Activated CD4-positive, alpha-beta T cell treated with anti-CD3 and anti-CD28 coated beads, Interleukin-10, Interleukin-2, amounts not matched to agents 100 ng/mL and 50 ng/mL, durations not matched to agents 16 hours and 8 hours (primary cell): ENCODE data around the gene KRTAP10-12.

Source experiments
- DNase-seq: peaks from one replicate; pipeline ENCODE4 v3.0.0-alpha.2; 2020

The KRTAP10-12 gene

DNA sequence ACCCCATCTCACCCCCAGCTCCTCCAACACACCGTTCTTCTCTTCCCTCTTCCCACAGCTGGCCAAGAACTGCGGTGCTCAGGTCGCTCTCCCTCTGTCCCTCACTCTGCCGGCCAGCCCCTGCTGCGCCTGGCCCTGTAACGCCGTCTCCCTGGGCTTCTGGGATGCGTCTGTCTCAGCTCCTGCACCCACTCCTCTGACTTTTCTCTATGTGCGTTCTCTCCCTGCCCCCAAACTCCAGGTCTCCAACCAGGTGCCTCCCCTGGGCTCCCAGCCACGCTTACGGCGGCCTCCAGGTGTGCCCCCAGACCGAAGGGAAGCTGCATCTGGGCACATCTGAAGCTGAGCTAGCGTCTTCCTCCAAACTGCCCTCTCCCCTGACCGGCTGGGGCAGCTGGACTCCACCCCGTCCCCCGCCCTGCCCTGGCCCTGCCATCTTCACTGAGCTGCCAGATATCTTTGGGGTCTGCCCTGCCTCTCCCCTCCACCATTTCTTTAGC lies 2.6 kb downstream of the KRTAP10-12 start:
- DNase-seq = no peak

DNA sequence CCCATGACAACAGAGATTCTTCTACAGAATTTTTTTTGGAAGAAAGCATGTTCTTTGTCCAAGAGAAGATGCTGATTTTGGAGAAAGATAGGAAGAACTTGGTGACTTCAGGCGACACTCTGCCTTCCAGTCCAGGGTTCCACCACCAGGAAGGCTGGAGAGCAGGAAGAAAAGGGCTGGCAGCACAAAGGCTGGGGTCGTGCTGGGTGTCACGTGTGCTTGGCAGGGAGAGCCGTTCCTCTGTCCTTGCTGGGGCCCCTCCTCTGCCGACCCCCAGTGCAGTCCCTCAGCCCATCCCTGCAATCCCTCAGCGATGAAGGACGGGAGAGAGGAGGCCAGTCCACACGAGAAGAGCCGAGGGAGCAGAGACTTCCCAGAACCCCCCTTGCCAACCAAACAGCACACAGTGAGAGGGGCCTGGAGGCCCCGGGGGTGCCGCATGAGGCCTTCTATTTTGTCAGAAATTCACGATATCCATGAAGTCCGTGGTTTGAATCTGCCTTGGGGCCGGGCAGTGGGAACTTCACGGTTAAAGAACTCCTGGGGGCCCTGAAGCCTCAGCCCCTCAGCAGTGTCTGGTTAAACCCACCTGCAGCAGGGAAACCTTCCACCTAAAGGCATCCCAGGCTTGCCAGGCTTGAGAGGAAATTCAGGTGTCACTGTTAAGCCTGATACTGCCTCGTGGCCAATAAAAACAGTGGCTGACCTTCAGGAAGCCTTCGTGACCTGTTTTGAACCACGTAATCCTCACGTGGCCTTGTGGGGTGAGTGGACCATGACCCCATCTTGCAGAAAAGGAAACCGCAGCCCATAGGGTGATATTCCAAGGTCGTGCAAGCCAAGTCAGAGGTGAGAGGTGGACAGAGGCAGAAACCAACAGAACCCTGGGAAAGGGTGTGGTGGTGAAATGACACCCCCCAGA lies 3.4 kb downstream of the KRTAP10-12 start:
- no peak for DNase-seq

DNA sequence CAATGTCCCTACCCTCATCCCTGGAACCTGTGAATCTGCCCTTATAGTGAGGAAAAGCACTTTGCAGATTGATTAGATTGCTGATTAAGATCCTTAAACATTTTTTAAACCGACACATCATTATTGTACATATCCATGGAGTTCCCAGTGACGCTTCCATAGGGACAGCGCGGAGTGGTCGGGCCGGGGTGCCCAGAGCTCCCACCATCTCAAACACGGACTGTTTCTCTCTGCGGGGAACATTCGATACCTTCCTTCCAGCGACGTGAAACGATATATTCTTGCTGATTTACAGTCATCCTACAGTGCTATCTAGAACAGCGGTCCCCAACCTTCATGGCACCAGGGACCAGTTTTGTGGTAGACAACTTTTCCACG lies 4.0 kb downstream of the KRTAP10-12 start:
- DNase-seq = no peak

DNA sequence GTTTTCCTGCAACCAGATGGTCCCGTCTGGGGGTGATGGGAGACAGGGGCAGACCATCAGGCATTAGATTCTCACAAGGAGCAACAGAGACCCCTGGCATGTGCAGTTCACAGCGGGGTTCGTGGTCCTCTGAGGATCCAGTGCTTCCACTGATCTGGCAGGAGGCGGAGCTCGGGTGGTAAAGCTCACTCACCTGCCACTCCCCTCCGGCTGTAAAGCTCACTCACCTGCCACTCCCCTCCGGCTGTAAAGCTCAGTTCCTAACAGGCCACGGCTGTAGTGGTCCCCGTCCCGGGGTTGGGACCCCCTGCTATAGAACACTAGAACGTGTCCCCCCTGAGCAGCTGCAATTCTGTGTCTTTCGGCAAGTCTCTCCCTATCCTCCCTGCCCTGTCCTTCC lies 4.6 kb downstream of the KRTAP10-12 start:
- DNase-seq = no peak

DNA sequence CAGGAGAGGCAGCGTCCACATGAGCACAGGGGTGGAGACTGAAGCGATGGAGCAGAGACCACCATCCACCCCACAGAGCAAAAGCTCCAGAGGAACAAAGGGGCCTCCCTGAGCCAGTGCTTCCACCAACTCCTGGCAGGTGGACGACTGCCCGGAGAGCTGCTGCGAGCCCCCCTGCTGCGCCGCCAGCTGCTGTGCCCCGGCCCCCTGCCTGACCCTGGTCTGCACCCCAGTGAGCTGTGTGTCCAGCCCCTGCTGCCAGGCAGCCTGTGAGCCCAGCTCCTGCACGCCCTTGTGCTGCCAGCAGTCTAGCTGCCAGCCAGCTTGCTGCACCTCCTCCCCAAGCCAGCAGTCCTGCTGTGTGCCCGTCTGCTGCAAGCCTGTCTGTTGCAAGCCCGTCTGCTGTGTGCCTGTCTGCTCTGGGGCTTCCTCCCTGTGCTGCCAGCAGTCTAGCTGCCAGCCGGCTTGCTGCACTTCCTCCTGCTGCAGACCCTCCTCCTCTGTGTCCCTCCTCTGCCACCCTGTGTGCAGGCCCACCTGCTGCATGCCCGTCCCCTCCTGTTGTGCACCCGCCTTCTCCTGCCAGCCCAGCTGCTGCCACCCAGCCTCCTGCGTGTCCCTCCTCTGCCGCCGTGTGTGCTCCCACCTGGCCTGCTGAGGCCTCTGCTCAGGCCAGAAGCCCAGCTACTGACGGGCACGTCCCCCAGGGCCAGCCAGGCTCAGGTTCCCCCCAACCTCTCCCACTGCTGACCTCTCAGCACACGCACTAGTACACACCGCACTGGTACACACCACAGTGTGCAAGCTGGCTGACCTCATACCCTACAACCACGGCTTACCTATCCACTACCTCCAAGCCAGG lies 5.4 kb downstream of the KRTAP10-12 start:
- DNase-seq = no peak

DNA sequence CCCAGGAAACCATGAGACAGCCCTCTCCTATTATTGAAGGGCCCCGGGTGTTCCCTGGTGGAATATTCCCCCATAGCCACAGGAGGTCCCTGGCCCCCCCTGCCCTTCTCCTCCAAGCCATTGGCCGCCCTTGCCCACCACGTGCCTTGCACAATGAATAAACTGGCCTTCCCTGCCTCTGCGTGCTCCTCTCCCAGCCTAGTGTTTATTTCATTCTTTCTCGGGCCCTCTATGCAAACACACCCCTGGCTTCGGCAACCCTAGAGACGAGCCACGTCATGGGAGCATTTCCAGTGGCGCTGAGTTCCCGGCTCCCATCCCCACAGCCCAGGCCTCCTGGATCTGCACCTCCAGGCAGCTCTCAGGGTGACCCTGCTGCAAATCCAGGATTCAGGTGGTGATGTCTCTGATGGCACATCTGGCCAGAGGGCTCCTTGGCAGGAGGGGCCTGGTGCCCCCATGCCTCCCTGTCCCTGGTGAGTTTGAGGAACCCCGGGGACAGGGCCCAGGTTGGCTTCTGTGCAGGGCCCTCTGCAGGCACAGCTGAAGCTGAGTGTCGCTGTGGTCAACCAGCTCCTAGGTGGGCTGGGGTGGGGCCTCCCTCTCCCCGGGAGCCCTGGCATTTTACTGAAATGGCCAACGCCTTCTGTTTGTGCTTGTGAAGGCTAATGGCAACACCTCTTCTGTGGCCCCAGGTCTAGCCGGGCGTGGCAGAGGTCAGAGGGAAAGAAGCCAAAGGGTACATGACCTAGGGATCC lies 6.2 kb downstream of the KRTAP10-12 start:
- no peak for DNase-seq

DNA sequence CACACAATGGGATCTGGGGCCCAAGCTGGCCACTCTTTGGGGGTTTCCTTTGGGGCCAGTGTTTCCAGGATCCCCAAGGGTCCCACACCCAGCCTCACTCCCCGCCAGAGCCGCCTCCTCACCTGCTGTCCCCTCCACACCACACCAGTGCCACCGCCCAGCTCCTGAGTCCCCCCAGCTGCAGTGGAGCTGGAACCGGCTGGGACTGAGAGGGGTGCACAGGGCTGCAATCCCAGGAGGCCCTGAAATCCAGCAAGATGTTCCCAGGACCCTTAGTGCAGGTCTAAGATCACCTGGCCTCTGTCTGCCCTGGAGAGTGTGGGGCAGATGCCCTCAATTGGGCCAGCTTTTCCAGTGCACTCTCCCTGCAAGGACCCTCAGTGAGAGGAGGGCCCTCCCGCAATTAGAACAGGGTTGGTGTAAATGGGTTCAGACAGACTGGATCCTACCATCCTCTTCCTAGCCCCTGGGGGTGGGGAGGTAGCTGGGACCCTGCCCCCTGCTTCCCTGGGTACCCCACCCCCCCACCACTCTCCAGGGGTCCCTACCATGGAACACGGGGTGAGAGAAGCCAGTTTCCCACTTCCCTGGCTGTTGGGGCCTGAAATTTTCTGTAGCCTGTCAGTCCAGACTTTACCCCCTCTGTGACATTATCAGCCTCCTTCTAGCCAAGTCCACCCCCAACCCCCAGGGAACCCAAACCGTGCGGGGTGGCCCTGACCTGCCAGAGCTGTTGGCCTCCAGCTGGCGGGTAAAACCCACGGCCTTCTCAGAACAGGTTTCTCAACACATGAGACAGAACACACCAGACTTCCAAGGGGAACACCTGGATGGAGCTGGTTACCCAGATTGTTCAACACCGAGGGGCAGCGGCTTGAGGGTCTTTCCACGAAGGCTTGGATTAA lies 7.0 kb downstream of the KRTAP10-12 start:
- no peak for DNase-seq

DNA sequence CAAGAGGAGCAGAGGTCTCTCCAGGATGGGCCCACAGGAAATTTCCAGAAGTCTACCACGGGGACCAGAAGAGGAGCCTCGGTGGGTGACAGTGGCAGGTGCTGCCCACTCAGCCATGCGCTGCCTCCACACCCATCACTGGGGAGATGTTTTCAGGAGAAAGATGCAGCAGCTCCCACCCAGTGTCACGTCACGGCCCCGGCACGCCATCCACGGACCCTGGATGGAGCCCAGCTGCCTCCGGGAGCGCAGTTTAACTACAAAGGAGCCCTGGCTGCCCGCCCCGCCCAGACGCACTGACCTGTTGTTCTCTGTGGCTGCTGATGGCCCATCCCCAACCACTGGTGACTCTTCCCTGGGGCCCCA lies 7.6 kb downstream of the KRTAP10-12 start:
- no peak for DNase-seq

DNA sequence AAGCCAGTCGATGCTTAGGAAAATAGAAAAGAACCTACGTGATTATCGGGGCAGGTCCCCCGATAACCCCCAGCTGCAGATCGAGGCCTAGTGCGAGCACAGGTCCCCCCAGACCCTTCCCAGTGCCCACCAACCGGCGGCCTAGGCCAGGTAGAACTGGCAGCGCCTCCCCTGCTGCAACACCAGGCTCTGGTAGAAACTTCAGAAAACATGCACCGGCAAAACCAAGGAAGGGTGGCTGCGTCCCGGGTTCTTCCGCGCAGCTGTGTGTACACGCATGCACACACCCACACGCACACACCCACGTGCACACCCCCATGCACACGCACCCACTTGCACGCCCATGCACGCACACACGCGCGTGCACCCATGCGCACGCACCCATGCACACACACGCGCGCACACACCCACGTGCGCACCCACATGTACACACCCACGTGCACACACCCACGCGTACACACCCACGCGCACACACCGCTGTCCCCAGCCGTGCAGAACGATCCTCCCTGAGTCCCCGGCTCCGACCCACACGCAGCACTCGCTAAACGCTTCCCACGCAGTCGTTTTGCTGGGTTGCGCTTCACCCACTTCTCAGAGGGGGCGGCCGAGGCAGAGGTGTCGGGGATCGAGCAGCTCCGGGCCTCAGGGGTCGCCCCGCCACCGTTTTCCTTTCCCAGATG lies 9.2 kb downstream of the KRTAP10-12 start:
- DNase-seq = no peak

DNA sequence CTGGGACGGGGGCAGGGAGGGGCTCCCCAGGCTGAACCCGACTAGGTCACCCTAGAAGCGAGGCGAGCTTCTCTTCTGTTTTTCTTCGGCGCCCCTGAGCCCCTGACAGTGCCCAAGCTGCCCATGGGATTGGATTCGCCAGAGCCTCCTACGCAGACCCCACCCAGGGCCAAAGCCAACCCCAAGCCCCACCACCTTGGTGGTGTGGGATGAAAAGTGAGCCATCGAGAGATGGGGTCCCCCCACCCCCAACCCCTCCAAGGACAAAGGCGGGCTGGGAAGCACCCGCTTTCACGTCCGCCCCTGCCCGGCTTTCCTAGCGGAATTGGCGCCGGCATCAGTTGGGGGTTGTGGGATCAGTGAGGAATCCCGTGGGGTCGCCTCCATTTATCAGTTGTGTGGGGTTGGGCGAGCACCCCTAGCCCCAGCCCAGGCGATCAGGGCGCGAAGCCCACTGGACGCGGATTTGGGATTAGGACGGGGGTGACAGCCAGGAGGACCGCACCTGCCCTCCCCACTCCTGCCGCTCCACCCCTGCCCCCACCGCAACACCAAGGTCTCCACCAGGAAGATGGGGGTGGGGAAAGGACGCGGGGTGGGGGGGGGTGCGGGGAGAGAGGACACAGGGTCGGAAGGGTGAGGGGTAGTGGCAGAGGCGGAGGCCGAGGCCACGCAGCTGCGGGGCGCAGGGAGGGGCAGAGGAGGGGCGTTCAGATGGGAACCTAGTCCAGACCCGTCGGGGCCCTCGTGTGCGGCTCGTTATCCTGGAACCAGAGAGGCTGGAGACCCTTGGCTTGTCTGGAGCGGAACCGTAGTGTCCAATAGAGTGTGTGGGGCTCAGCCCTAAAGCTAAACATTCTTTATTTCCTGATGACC lies 10.0 kb downstream of the KRTAP10-12 start:
- no peak for DNase-seq

DNA sequence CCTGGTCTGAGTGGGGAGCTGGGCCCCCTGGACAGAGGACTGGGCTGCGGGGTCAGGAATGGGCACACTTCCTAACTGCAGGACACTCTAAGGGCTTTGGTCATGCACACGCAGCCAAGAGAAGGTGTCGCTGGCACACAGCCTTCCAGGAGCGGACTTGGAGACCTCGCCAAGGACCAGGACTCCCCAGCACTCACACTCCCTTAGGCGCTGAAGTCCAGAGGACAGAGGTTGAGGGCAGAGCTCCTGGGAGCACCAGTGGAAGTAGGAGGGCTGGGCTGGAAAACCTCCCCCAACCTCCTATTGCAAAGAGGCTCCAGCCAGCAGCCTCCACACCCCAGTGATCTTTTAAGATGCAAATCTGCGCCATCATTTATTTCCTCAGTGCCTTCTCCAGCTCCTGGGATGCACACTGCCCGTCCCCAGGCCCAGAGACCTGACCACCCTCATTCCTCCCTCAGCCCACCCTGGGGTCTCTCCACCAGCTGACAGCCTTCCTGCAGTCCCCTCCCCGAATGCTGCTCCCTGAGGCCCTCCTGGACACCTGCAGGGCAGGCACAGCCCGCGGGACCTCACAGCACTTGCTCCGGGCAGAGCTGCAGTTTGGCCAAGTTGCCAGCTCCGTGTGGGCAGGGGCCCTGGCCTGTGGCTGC lies 11.4 kb downstream of the KRTAP10-12 start:
- DNase-seq = no peak

DNA sequence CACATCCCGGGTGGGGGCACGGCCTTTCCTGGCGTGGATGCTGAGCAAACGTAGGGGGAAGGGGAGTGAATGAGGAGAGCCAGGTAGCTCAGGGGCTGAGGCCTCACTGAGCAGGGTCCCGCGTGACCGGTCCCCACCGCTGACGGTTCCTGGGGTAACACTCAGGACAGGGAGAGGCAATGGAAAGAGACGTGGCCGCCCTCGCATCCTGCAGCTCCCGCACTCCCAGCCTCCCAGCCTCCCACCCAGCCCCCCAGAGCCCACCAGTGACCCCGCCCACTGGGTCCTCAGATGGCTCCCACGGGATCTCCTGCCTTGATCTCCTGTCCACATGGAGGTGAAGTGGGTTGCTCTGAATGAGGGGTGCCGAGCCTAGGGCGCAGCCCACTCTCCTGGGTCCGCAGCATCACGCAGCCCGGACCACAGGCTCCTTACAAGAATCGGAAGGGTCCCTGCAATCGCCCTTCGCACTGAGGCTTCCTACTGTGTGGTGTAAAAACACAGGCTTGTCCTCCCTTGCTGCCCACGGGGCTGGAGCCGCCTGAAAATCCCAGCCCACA lies 12.0 kb downstream of the KRTAP10-12 start:
- DNase-seq = no peak

DNA sequence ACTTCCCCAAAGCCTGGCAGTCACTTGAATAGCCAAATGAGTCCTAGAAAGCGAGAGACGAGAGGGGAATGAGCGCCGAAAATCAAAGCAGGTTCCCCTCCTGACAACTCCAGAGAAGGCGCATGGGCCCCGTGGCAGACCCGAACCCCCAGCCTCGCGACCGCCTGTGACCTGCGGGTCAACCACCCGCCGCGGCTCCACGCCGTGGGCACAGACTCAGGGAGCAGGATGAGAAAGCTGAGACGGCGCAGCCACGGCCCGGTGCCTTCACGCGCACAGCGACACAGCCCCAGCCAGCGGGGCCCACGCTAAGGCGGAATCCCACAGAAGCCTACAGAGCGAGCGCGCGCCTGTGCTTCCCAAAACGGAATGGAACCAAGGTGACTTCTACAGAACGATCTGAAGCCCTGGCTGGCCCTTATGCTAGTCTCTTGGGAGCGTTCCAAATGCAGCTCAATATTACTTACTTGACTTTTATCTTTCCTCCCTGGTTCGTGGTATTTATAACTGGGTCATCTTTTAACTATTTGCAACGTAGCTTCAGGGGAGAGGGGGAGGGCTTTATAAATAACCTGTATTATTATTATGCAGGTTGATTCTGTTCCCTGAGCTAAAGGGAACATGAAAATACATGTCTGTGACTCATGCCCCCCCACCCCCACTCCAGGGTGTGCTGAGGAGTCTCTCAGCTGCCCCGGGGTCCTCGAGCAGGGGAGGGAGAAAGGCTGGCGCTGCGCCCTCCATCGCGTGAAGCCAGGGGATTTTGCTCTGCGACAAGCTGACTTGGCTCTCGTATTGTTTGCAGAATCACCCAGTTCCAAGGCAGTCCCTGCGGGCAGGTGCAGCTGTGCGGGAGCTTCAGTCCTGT lies 12.7 kb downstream of the KRTAP10-12 start:
- no peak for DNase-seq

DNA sequence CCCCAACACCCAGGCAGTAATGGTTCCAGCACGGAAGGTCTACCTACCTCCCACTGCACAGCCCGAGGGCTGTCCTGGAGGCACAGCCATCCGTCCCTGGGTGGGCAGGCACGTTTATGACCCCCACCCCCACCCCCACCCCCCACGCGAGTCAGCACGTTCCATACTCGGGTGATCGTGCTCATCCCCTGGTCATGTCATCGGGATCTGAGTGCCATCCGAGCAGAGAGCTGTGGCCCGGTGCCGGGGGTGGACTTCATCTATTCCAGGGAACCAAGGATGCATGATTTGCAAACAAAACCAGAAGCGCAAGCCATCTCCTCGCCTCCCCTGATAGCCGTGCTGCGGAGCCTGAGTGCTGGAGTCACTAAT lies 13.3 kb downstream of the KRTAP10-12 start:
- DNase-seq = no peak

DNA sequence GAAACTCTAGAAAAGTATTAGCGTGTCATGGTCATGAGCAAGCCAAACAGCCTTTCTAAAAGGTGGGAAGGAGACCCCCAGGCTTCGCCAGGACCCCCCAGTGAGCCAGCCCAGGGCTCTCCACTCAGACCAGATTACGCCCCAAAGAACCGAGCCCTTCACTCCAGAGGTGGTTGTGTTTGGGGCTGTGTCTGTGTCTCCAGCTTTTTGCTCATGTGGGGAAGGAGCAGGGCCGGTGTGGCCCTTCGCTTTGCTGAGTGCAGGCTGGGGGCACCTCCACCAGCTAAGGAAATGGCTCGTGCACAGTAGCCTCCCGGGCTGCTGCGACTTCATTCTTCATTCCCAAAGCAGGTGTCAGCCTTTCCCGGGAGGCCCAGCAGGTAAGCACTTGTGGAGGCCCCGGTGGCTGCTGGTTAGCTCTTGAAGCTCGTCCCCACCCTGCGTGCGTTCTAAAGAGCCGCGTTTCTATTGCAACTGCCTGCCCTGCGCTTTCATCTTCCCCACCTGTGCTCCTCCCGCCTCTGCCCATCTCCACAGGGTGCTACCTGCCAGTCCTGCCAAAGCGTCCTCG lies 13.9 kb downstream of the KRTAP10-12 start:
- DNase-seq = no peak

DNA sequence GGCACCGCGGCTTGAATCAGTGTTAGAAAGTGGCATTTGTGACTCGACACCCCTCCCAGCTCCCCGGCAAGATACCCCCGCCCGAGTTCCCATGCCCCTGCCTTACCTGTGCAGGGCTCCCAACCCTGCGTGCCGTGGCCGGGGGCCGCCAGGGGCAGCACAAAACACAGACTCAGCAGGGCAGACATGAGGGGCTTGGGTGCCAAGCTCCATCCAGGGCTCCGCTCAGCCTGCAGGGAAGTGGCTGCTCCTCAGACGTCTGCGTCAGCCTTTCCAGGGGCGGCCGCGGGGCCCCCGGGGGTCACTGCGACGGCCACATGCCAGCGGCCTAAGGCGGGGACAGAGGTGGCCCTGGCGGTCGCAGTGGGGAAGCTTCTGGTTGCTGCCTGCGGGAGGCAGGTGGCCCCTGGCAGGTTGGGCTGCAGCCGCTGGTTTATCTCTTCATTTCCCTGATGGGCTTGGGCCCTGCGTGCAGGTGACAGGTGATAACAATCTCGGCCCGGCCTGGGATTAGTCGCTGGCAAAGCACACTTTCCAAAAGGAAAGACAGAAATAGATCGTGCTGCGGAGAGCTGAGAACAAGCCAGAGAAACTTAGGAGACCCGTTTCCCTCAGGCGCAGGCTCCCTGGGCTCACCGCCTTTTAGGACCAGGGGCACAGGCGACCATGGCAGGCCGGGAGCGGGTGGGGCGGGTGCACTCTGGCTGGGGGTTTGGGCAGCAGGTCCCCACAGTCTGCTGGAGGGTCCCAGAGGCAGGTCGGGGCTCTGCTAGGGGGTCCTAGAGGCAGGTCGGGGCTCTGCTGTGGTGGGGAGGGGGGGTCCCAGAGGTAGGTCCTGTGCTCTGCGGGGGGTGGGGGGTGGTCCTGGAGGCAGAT lies 14.6 kb downstream of the KRTAP10-12 start, which contains the start of gene TSPEAR:
TSS of gene TSPEAR (minus strand) at position 246 of the 876 bp plus-strand sequence. CDS start at position 188, 58 bp downstream.
- DNase-seq = no peak
